ENCODE results near the gene DEK.
"Not testable (repeated sequence)": the region's sequence is repeated elsewhere in the genome, so short reads cannot be mapped to it uniquely, and the experiment has no call there.

Gene DEK

DNA sequence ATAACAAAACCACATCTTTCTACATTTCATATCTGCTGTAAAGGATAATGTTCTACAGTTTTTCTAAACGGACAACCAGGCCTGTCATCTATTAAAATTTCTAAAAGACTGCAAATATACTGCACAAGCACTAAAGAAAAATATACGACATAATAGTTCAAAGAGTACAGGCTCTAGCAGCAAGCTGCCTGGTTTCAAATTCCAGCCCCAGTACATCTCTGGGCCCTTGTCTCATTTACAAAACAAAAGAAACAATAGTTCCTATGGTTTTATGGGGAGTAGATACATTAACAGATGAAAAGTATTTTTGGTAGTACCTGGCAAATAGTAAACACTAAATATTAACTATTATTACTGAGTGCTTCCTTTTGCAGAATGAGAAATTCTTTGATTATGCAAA is 24.1 kb downstream of the DEK start:
- DNase-seq (ENCODE audit: low read depth), result no peak

- DNase-seq (ENCODE audit: low read depth), result no peak
These were observed 27.2 kb downstream of the DEK start for GRCh38 chr6:18237167-18237566.

DNA sequence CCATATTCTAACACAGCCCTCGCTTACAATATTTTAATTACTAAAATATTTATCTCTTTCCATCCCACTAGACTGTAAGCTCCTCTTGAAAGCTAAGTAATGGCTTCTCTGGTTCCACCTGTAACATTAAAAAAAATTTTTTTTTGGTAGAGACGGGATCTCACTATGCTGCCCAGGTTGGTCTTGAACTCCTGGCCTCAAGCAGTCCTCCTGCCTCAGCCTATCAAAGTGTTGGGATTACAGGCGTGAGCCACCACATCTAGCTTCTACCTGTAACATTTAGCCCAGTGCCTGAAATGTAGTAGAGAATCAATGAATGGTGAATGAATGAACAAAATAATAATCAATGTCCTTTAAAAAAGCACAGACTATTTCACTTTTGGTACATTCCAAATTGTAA is 28.8 kb downstream of the DEK start:
- no peak for DNase-seq (ENCODE audit: low read depth)

GRCh38 chr6:18234564-18234963 is 29.8 kb downstream of the DEK start:
- DNase-seq (ENCODE audit: low read depth), result no peak

GRCh38 chr6:18233770-18234169 is 30.6 kb downstream of the DEK start:
- DNase-seq (ENCODE audit: low read depth), result not testable (repeated sequence)

- DNase-seq (ENCODE audit: low read depth), result not testable (repeated sequence)
These were observed 32.5 kb downstream of the DEK start for GRCh38 chr6:18231856-18232255.

DNA sequence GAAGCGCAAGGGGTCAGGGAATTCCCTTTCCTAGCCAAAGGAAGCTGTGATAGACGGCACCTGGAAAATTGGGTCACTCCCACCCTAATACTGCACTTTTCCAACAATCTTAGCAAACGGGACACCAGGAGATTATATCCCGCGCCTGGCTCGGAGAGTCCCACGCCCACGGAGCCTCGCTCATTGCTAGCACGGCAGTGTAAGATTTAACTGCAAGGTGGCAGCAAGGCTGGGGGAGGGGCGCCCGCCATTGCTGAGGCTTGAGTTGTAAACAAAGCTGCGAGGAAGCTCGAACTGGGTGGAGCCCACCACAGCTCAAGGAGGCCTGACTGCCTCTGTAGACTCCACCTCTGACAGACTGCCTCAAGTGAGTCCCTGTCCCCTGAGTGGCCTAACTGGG is 35.7 kb downstream of the DEK start:
- not testable (repeated sequence) for DNase-seq (ENCODE audit: low read depth)

DNA sequence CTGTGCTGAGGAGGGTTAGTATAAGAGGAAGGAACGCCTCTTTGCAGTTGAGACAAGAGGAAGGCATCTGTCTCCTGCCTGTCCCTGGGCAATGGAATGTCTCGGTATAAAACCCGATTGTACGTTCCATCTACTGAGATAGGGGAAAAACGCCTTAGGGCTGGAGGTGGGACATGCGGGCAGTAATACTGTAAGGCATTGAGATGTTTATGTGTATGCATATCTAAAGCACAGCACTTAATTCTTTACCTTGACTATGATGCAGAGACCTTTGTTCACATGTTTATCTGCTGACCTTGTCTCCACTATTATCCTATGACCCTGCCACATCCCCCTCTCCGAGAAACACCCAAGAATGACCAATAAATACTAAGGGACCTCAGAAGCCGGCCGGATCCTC is 37.2 kb downstream of the DEK start:
- DNase-seq (ENCODE audit: low read depth), result not testable (repeated sequence)

DNA sequence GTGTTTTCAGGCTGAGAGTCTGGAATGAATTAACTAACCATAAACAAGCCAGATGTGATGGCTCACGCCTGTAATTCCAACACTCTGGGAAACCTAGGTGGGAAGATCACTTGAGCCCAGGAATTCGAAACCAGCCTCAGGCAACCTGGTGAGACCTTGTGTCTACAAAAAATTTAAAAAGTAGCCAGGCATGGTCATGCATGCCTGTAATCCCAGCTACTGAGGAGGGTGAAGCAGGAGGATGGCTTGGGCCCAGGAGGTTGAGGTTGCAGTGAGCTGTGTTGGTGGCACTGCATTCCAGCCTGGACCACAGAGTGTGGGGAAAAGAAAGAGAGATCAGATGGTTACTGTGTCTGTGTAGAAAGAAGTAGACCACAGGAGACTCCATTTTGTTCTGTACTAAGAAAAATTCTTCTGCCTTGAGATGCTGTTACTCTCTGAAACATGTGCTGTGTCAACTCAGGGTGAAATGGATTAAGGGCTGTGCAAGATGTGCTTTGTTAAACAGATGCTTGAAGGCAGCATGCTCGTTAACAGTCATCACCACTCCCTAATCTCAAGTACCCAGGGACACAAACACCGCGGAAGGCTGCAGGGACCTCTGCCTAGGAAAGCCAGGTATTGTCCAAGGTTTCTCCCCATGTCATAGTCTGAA is 37.8 kb downstream of the DEK start:
- DNase-seq (ENCODE audit: low read depth), result not testable (repeated sequence)

- no peak for DNase-seq (ENCODE audit: low read depth)
These were observed 43.1 kb downstream of the DEK start for GRCh38 chr6:18221288-18221615.

GRCh38 chr6:18219591-18219990 is 44.7 kb downstream of the DEK start:
- no peak for DNase-seq (ENCODE audit: low read depth)

GRCh38 chr6:18218233-18218632 is 46.1 kb downstream of the DEK start:
- DNase-seq (ENCODE audit: low read depth), result no peak

- DNase-seq (ENCODE audit: low read depth), result peak; percentile 17
These were observed 47.9 kb downstream of the DEK start for GRCh38 chr6:18216411-18216810.

DNA sequence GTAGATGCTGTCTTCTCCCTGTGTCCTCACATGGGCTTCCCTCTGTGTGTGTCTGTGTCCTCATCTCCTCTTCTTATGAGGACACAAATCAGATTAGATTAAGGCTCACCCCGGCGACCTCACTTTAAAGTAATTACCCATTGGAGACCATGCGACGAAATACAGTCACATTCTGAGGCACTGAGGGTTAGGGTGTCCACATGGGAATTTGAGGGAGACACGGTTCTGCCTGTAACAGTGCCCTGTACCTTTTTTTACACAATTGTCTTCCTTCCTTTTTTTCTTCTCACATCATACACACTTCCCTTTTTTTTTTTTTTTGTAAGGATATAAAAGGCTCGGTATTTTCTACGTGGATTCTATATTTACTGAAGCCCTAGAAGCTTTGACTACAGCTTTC is 48.9 kb downstream of the DEK start:
- DNase-seq (ENCODE audit: low read depth), result no peak

GRCh38 chr6:18214003-18214402 is 50.3 kb downstream of the DEK start:
- DNase-seq (ENCODE audit: low read depth), result no peak

- no peak for DNase-seq (ENCODE audit: low read depth)
These were observed 50.9 kb downstream of the DEK start for GRCh38 chr6:18213439-18213838.

DNA sequence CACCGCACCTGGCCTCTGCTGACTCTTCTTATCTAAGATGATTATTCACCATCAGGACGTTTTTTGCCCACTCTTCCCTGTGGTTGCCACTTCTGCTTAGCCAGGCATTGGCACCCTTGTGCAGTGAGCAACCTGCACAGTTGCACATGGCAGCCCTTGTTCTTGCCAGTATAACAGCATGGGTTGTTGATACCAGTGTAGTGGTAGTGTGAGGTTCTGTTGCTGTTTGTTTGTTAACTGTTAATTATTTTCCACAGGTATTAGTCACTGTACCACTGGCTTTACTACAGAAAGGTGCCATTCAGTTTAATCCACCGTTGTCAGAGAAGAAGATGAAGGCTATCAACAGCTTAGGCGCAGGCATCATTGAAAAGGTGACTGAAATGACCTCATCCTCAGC is 52.1 kb downstream of the DEK start:
- DNase-seq (ENCODE audit: low read depth), result no peak

DNA sequence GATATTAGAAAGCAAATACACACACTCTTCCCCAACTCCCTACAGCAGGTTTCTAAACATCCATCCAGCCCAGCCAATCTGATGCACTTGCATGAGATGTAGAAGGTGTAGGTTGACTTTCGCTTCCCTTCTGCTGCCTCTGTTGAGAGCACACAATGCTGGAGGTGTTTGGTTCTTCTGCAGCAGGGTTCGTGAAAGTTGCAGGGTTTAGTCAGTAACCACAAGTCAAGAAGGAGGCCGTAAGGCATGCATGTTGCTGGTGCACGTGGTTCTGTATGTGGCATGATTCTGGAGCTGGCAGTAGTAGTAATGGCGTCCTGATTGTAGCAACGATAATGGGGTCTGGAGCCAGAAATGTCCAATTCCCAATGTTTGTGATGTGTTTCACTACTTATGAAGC is 53.0 kb downstream of the DEK start:
- no peak for DNase-seq (ENCODE audit: low read depth)

DNA sequence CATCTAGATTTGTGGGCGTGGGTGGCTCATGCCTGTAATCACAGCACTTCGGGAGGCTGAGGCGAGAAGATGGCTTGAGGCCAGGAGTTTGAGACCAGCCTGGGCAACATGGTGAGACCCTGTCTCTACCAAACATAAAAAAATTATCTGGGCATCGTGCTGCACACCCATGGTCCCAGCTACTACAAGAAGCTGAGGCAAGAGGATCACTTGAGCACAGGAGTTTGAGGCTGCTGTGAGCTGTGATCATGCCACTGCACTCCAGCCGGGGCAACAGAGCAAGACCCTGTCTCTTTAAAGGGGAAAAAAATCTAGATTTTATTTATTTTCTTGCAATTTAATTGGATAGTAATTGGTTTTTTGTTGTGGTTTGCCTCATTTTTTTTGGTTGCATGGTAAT is 53.6 kb downstream of the DEK start:
- DNase-seq (ENCODE audit: low read depth), result no peak

DNA sequence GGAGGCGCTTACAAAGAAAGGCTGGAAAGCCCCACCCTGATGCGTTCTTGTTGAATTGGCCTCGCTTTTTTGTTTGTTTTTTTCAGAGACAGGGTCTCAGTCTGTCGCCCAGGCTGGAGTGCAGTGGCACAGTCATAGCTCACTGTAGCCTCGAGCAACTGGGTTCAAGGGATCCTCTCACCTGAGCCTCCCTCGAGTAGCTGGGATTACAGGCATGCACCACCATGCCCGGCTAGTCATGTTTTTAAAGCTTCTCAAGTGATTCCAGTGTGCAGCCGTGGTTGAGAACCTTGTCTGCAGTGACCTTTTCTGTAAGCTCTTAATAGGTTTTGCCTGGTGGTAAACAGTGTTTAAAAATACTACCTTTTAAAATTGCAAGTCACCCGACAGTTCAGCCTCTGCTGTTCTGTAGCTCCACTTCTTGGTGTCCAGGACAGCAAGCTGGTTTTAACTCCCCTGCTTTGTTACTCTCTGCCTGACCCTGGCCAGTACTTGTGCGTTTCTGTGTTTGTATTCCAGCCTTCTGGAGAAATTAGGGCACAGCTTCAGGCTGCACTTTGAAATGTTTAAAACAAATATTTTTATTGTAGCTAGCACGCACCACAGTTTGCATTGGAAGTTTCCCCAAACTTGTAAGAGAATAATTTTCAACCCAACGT is 54.7 kb downstream of the DEK start:
- DNase-seq (ENCODE audit: low read depth), result no peak

- not testable (repeated sequence) for DNase-seq (ENCODE audit: low read depth)
These were observed 55.6 kb downstream of the DEK start for GRCh38 chr6:18208778-18209177.

DNA sequence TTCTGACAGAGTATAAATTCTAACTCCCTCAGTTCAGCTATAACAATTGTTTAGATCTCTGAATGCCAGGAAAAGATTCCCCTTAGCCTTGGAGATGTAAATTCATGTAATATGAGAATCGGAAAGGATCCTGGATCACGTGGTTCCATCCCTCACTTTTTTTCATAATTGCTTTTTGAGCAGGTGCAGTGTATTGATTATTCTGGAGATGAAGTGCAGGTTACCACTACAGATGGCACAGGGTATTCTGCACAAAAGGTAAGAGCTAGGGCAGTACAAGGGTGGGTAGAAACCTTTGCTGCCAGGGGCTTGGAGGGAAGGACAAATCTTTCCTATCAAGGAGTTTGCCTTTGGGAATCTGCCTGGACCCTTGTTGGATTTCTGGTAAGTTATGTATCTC is 56.4 kb downstream of the DEK start:
- DNase-seq (ENCODE audit: low read depth), result no peak

DNA sequence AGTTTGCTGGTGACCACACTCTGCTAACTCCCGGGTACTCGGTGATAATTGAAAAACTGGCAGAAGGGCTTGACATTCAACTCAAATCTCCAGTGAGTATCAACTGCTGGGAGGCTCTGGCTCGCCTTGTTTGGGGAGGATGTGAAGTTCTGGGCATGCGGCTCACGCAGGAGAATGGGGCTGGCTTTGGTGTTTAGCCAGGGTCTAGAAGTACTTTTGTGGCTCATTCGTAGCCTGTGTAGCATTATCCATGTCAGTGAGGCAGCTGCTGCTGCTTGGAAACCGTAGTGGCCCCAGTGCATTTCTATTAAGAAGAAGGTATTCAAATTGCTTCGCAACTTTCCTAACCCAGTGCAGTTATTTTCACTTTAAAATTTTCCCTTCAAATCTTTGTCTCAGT is 56.9 kb downstream of the DEK start:
- DNase-seq (ENCODE audit: low read depth), result no peak

GRCh38 chr6:18206591-18206990 is 57.7 kb downstream of the DEK start:
- DNase-seq (ENCODE audit: low read depth), result no peak
